Heart left ventricle (tissue), 16 donors: ENCODE measurements around the gene PLD4. TPM values are rescaled to one million over a fixed set of nuclear protein-coding genes. Genes with fewer than 3 reads are reported as not detected.
A peak's percentile ranks its signal among the peaks of the same experiment; 100 is the strongest.

Experiments
- ATAC-seq, 4 donors: fragments of 200-7000 bp; cut with Tn5 transposase; one replicate each; pipeline ENCODE4 v1.9.1; 2020 to 2022; ENCODE audit warnings: moderate library complexity in 4 of 4, mild to moderate bottlenecking in 3 of 4, moderate number of reproducible peaks in 1 of 4
- DNase-seq, 5 donors: peaks; one replicate each; pipeline ENCODE4 v3.0.0-alpha.2; 2020
- H3K27ac ChIP-seq, 12 donors: fragments of 200-600 bp; sonication (generic) in 4 of 12; one replicate each; pipeline versions ENCODE4 v1.5.0 to v1.8.0; 2016 to 2022; ENCODE audit warnings: mild to moderate bottlenecking in 2 of 12
- H3K27me3 ChIP-seq, 9 donors: fragments of 200-600 bp; sonication (generic) in 2 of 9; one replicate each; pipeline versions ENCODE4 v1.5.1 to v1.8.0; 2016 to 2022; ENCODE audit warnings: mild to moderate bottlenecking in 3 of 9
- H3K36me3 ChIP-seq, 9 donors: fragments of 200-600 bp; sonication (generic) in 2 of 9; one replicate each; pipeline versions ENCODE4 v1.5.0 to v1.8.0; 2018 to 2022; ENCODE audit warnings: mild to moderate bottlenecking in 2 of 9
- H3K4me1 ChIP-seq, 12 donors: fragments of 200-600 bp; sonication (generic) in 4 of 12; one replicate each; pipeline versions ENCODE4 v1.5.0 to v1.8.0; 2016 to 2022; ENCODE audit warnings: mild to moderate bottlenecking in 3 of 12
- H3K4me3 ChIP-seq, 12 donors: fragments of 200-600 bp; sonication (generic) in 4 of 12; one replicate each; pipeline versions ENCODE4 v1.5.0 to v1.8.0; 2017 to 2022; ENCODE audit warnings: mild to moderate bottlenecking in 9 of 12, moderate library complexity in 4 of 12
- H3K9me3 ChIP-seq, 12 donors: fragments of 200-600 bp; sonication (generic) in 4 of 12; one replicate each; pipeline versions ENCODE4 v1.5.0 to v1.8.0; 2016 to 2022; ENCODE audit warnings: mild to moderate bottlenecking in 1 of 12
- POLR2A ChIP-seq, 2 donors: fragments of 450-650 bp; IDR thresholded peaks; one replicate each; pipeline ENCODE4 v1.6.1; 2017; ENCODE audit warnings: antibody characterized with exemption in 2 of 2, mild to moderate bottlenecking in 2 of 2, moderate library complexity in 2 of 2
- WGBS, 4 donors: extraction: QIAGEN DNeasy Blood & Tissue Kit in 2 of 4; methylation state at CpG; one replicate each; pipeline versions ENCODE4 v1.1.5 to v1.1.7; 2013 to 2018; 5-methylcytosine and 5-hydroxymethylcytosine counted together
- intact Hi-C, 10 donors: fragments of 100-400 bp; cut with DNase I; formaldehyde crosslinking; loops; one replicate each; pipeline versions ENCODE4 v1.11.1 to v1.14.2; 2022
- polyA plus RNA-seq, 2 donors: library from polyadenylated mRNA; stranded (reverse); fragments of 200-250 nt; gene quantifications; one replicate each; pipeline ENCODE4 v1.2.3, GENCODE V29; 2013
- total RNA-seq, 9 donors: library from RNA; depleted of rRNA in 2 of 9; stranded (reverse); fragments of >200 nt in 2 of 9; fragmentation: NEBNext Ultra II Directional in 3 of 9; extraction: Animal tissue kit (Norgen Biotek cat#: 25700) in 3 of 9; gene quantifications; one replicate each; pipeline versions ENCODE4 v1.1.0 to v1.2.4, GENCODE V29; 2016 to 2023
- TF ChIP-seq, protein P1 (sequence below), 12 donors: fragments of 200-600 bp; sonication (generic) in 4 of 12; IDR thresholded peaks; one replicate each; pipeline versions ENCODE4 v1.5.0 to v1.8.0; 2018 to 2022; ENCODE audit warnings: antibody characterized with exemption in 12 of 12, mild to moderate bottlenecking in 5 of 12
- donor health status: ischemic (EF 13 %, LVEDD 7.1; RV severe dilation, severe dysfunction).
- donor health status: healthy with polysubstance abuse.
- donor health status: DM: no; HTN: yes; CAD: no.
- donor health status: DM: no; HTN: no; CAD: no.
- donor health status: ischemic (EF 25% LVEDD 6.9; RV normal size, moderate dysfunction).
- donor health status: ischemic (EF 25% LVEDD 5.7; RV mildly dilated, moderate dysfunction).
- donor health status: healthy.
- donor health status: DM: yes; HTN: yes; CAD: no.
- donor health status: ischemic (EF 35%, LVEDD 5.7; RV mildly dilated, moderate dysfunction).
- donor health status: nonischemic (EF 11% LVEDD 7.7; RV severe dilation, severe dysfunction).
- donor health status: DM: yes; HTN: yes; CAD: no.
- donor health status: PGD.
- donor health status: ischemic (EF 29% LVEDD 5.4; RV normal size, mild dysfunction).
- donor health status: nonischemic (EF 23%, LVEDD 6.1; RV moderate dilation, normal function).

Gene PLD4
- total and polyA plus RNA-seq, 11 donors, result 0.12 to 1.5 (median 0.33) TPM; not detected in 5

DNA sequence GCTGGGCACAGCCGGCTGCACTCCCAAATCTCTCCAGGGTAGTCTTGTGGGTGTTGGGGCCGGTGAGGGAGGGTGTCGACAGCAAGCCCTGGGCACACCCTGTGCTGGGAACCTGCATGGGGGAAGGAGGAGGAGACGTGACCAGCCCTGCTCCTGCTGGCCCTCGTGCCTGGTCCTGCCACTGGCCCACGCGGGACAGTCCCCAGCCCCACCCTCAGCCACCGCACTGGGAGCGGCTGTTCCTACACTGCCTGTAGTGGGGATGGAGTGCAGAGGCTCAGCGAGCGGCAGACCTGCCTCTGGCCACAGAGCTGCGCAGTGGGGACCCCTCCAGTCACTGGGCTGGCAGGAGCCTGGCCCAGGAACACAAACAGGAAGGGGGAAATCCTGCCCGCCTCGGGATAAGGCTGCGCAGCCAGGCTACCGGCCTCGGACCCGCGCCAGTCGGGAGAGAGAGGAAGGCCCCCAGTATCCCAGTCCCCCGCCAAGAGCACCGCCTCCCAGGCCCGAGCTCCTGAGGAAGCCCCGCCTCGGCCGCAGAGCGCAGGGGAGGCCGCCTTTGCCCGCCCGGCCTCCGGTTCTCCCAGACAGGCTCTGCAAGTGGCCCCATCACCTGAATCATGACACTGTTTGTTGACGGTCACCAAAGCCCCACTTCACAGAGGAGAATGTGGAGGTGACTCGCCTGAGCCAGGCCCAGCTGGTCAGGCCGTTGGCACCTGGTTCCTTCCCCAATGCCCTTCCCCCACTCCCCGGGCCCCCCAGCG is 42.9 kb downstream of the PLD4 start:
- Histone ChIP-seq H3K27me3 (peaks cover 0 to 12% (median 0%) of the 10 kb centered on the region in 9 donors), H3K4me3 (peak overlapping the region in 11 of 12 donors; percentile 6 to 59 (median 39)), H3K4me1 (peaks cover 3 to 46% (median 24%) of the 10 kb centered on the region in 12 donors), H3K27ac (peak overlapping the region in 11 of 12 donors; percentile 22 to 94 (median 48)), H3K36me3 (no peaks in the 10 kb centered on the region), H3K9me3 (no peaks in the 10 kb centered on the region)
- intact Hi-C loops, result loop anchor here in 3 of 10 donors (2.0 to 5.0 kb wide), 2 partner anchors 35 kb away; no protein-coding TSS in a partner anchor
- WGBS, 4 donors, result 2 to 7% (median 3%) methylated on average over 5 to 36 of the region's 36 CpGs
- TF ChIP-seq POLR2A (IDR thresholded peaks at IDR 0.05), result no peak
- TF ChIP-seq, protein P1, sequence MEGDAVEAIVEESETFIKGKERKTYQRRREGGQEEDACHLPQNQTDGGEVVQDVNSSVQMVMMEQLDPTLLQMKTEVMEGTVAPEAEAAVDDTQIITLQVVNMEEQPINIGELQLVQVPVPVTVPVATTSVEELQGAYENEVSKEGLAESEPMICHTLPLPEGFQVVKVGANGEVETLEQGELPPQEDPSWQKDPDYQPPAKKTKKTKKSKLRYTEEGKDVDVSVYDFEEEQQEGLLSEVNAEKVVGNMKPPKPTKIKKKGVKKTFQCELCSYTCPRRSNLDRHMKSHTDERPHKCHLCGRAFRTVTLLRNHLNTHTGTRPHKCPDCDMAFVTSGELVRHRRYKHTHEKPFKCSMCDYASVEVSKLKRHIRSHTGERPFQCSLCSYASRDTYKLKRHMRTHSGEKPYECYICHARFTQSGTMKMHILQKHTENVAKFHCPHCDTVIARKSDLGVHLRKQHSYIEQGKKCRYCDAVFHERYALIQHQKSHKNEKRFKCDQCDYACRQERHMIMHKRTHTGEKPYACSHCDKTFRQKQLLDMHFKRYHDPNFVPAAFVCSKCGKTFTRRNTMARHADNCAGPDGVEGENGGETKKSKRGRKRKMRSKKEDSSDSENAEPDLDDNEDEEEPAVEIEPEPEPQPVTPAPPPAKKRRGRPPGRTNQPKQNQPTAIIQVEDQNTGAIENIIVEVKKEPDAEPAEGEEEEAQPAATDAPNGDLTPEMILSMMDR (IDR thresholded peaks at IDR 0.05), result no peak
- ATAC-seq (peak; percentile 56 to 67 (median 60)), DNase-seq (peak in 4 of 5 donors; percentile 37 to 79 (median 62))

DNA sequence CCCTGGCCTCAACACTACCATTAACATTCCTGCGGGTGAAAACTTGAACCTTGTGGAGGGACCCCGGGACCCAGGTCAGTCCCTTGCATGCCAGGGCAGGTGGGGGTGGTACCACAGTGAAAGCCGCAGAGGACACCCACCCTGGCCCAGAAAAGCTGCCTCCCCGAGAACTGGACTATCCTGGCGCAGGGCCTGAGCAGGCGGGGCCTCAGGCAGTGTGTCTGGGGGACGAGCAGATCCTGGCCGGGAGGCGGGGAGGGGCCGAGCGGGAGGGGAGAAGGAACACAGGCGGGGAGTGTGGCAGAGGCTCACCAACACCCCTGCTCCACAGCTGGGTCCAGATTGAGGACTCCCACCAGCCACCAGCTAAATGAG is 43.5 kb downstream of the PLD4 start:
- no peaks in the 10 kb centered on the region for H3K9me3 ChIP-seq
- ATAC-seq (peak; percentile 33 to 62 (median 54)), DNase-seq (peak in 4 of 5 donors; percentile 82 to 90 (median 83))
- no peak for TF ChIP-seq POLR2A (IDR thresholded peaks at IDR 0.05)
- TF ChIP-seq, protein P1 (IDR thresholded peaks at IDR 0.05), result no peak
- intact Hi-C loops, result loop anchor here in 2 of 10 donors (5.0 kb wide), 1 partner anchor 36 kb away; no protein-coding TSS in a partner anchor
- H3K4me1 ChIP-seq, result peaks cover 6 to 52% (median 27%) of the 10 kb centered on the region in 12 donors
- WGBS, 4 donors, result 6 to 23% (median 13%) methylated on average over 8 to 12 of the region's 12 CpGs
- peak overlapping the region in 11 of 12 donors; percentile 6 to 59 (median 39) for H3K4me3 ChIP-seq
- no peaks in the 10 kb centered on the region for H3K36me3 ChIP-seq
- peak overlapping the region in 11 of 12 donors; percentile 22 to 94 (median 48) for H3K27ac ChIP-seq
- peaks cover 0 to 12% (median 0%) of the 10 kb centered on the region in 9 donors for H3K27me3 ChIP-seq

DNA sequence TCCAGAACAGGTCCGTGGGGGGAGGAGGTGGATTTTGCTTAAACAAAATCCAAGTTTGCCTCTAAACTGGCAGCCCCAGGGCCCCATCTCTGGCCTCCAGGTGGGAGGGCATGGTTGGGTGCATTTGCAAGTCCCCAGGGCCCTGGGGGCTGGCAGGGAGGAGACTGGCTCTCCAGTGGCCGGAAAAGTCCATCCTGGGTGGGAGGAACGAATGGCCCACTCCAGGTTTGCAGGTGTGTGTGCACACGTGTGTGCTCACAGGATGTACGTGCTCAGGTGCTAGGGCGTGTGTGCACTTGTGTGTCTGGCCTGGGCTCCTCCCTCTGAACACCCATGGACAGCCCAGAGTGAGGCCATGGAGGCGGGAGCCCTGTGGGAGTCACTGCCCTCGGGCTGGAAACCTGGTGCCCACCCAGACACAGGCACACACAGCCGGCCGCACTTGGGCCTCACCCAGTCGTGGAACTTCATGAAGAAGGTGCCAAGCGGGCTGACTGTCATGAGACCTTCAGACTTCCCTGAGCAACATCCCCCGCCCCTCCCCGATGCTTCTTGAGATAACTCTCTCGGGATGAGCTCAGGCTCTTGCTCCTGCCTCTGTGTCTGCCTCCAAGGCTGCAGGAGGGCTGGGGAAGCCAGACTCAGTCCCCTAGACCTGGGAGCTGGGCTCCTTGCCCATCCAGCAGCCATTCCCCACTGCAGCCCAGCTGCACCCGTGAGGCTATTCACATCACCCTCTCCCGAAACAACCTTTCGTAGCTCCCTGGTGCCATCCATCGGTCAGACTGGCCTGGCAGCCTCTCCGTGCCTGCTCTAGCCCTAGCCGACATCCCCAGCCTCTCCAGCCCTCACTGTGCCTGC is 44.1 kb downstream of the PLD4 start:
- DNase-seq, result peak in 4 of 5 donors; percentile 6 to 58 (median 32)
- Histone ChIP-seq H3K9me3 (no peaks in the 10 kb centered on the region), H3K4me1 (peaks cover 6 to 58% (median 33%) of the 10 kb centered on the region in 12 donors), H3K27ac (peak overlapping the region in 10 of 12 donors; percentile 22 to 94 (median 48)), H3K36me3 (no peaks in the 10 kb centered on the region), H3K4me3 (peak overlapping the region in 8 of 12 donors; percentile 34 to 59 (median 44)), H3K27me3 (peaks cover 0 to 12% (median 0%) of the 10 kb centered on the region in 9 donors)
- TF ChIP-seq, protein P1 (IDR thresholded peaks at IDR 0.05), result peak in 1 of 12 donors; percentile 12
- TF ChIP-seq POLR2A (IDR thresholded peaks at IDR 0.05), result no peak
- ATAC-seq, result no peak
- intact Hi-C loops, result loop anchor here in 2 of 10 donors (5.0 kb wide), 1 partner anchor 36 kb away; no protein-coding TSS in a partner anchor
- WGBS, 4 donors, result 63 to 70% (median 66%) methylated on average over 20 to 21 of the region's 21 CpGs
